Activated naive CD8-positive, alpha-beta T cell treated with anti-CD3 and anti-CD28 coated beads, Interleukin-2, amount 50 U/mL, for 24 hours (primary cell): ENCODE results near the gene KCTD7.
"Not testable (repeated sequence)": the region's sequence is repeated elsewhere in the genome, so short reads cannot be mapped to it uniquely, and the experiment has no call there.

ENCODE experiments used
- ATAC-seq: fragments of 150-1000 bp; cut with Tn5 transposase; one replicate; pipeline ENCODE4 v1.10.0; 2021
- DNase-seq: peaks from one replicate; pipeline ENCODE4 v3.0.0; 2021
- H3K27ac Mint-ChIP-seq: one replicate; pipeline ENCODE4 v1.8.0; 2021; ENCODE audit warnings: mild to moderate bottlenecking, mixed read lengths
- H3K27me3 Mint-ChIP-seq: one replicate; pipeline ENCODE4 v1.8.0; 2021; ENCODE audit warnings: mixed read lengths
- H3K36me3 Mint-ChIP-seq: one replicate; pipeline ENCODE4 v1.8.0; 2021; ENCODE audit warnings: low read depth, mixed read lengths
- H3K4me1 Mint-ChIP-seq: one replicate; pipeline ENCODE4 v1.8.0; 2021; ENCODE audit warnings: mixed read lengths
- H3K4me3 Mint-ChIP-seq: one replicate; pipeline ENCODE4 v1.8.0; 2021; ENCODE audit warnings: mild to moderate bottlenecking, moderate library complexity, mixed read lengths
- H3K9me3 Mint-ChIP-seq: one replicate; pipeline ENCODE4 v1.8.0; 2021; ENCODE audit warnings: mixed read lengths

Gene KCTD7

GRCh38 chr7:66597461-66597860 is 31.2 kb upstream of the KCTD7 start:
- DNase-seq (no peak), ATAC-seq (no peak)
- Mint-ChIP-seq H3K4me3 (no peak overlapping the region), H3K27ac (no peak overlapping the region), H3K27me3 (no peaks in the 10 kb centered on the region), H3K4me1 (peaks cover 9% of the 10 kb centered on the region), H3K36me3 (no peaks in the 10 kb centered on the region), H3K9me3 (peaks cover 4% of the 10 kb centered on the region)

- no peaks in the 10 kb centered on the region for H3K36me3 Mint-ChIP-seq
- no peak overlapping the region for H3K27ac Mint-ChIP-seq
- H3K27me3 Mint-ChIP-seq, result no peaks in the 10 kb centered on the region
These were observed 26.5 kb upstream of the KCTD7 start for GRCh38 chr7:66602159-66602558.

GRCh38 chr7:66604198-66604597 is 24.5 kb upstream of the KCTD7 start:
- Mint-ChIP-seq H3K27me3 (no peaks in the 10 kb centered on the region), H3K4me3 (no peak overlapping the region), H3K27ac (no peak overlapping the region), H3K4me1 (no peaks in the 10 kb centered on the region), H3K9me3 (no peaks in the 10 kb centered on the region), H3K36me3 (no peaks in the 10 kb centered on the region)
- DNase-seq, result no peak
- no peak for ATAC-seq

More at GRCh38 chr7:66602159-66602558, 26.5 kb upstream of the KCTD7 start:
- Mint-ChIP-seq H3K4me1 (no peaks in the 10 kb centered on the region), H3K4me3 (no peak overlapping the region), H3K9me3 (no peaks in the 10 kb centered on the region)
- ATAC-seq, result no peak
- DNase-seq, result no peak

- not testable (repeated sequence) for ATAC-seq, H3K27me3 Mint-ChIP-seq, DNase-seq, H3K4me1 Mint-ChIP-seq, H3K36me3 Mint-ChIP-seq, H3K27ac Mint-ChIP-seq, H3K4me3 Mint-ChIP-seq, H3K9me3 Mint-ChIP-seq
These were observed 22.0 kb upstream of the KCTD7 start for GRCh38 chr7:66606540-66607291.

- no peak for DNase-seq
- Mint-ChIP-seq H3K4me1 (no peaks in the 10 kb centered on the region), H3K27me3 (no peaks in the 10 kb centered on the region)
These were observed 19.5 kb upstream of the KCTD7 start for GRCh38 chr7:66609176-66609575.

GRCh38 chr7:66614596-66614995 is 14.1 kb upstream of the KCTD7 start:
- H3K4me1 Mint-ChIP-seq, DNase-seq: not testable (repeated sequence)

More at GRCh38 chr7:66609176-66609575, 19.5 kb upstream of the KCTD7 start:
- Mint-ChIP-seq H3K9me3 (no peaks in the 10 kb centered on the region), H3K27ac (no peak overlapping the region), H3K36me3 (no peaks in the 10 kb centered on the region), H3K4me3 (no peak overlapping the region)
- no peak for ATAC-seq

GRCh38 chr7:66615699-66616098 is 13.0 kb upstream of the KCTD7 start:
- no peaks in the 10 kb centered on the region for H3K9me3 Mint-ChIP-seq
- no peaks in the 10 kb centered on the region for H3K36me3 Mint-ChIP-seq
- H3K4me1 Mint-ChIP-seq, result no peaks in the 10 kb centered on the region
- no peak overlapping the region for H3K27ac Mint-ChIP-seq
- ATAC-seq (no peak), DNase-seq (no peak)
- no peaks in the 10 kb centered on the region for H3K27me3 Mint-ChIP-seq
- H3K4me3 Mint-ChIP-seq, result no peak overlapping the region

More at GRCh38 chr7:66614596-66614995, 14.1 kb upstream of the KCTD7 start:
- not testable (repeated sequence) for H3K9me3 Mint-ChIP-seq, H3K27me3 Mint-ChIP-seq, H3K4me3 Mint-ChIP-seq, H3K27ac Mint-ChIP-seq, ATAC-seq, H3K36me3 Mint-ChIP-seq

GRCh38 chr7:66617295-66617694 is 11.4 kb upstream of the KCTD7 start:
- Mint-ChIP-seq H3K36me3 (no peaks in the 10 kb centered on the region), H3K4me3 (no peak overlapping the region), H3K27me3 (no peaks in the 10 kb centered on the region), H3K9me3 (no peaks in the 10 kb centered on the region), H3K4me1 (no peaks in the 10 kb centered on the region), H3K27ac (no peak overlapping the region)
- DNase-seq, result no peak
- ATAC-seq, result no peak

- not testable (repeated sequence) for H3K36me3 Mint-ChIP-seq, H3K27me3 Mint-ChIP-seq, ATAC-seq, H3K4me1 Mint-ChIP-seq, DNase-seq, H3K27ac Mint-ChIP-seq, H3K9me3 Mint-ChIP-seq, H3K4me3 Mint-ChIP-seq
These were observed 9.2 kb upstream of the KCTD7 start for GRCh38 chr7:66619341-66619948.

- H3K4me1 Mint-ChIP-seq, result peaks cover 33% of the 10 kb centered on the region
- no peak overlapping the region for H3K27ac Mint-ChIP-seq
- no peak for DNase-seq
- H3K36me3 Mint-ChIP-seq, result no peaks in the 10 kb centered on the region
- ATAC-seq, result no peak
- H3K27me3 Mint-ChIP-seq, result no peaks in the 10 kb centered on the region
- no peak overlapping the region for H3K4me3 Mint-ChIP-seq
- no peaks in the 10 kb centered on the region for H3K9me3 Mint-ChIP-seq
These were observed 2.2 kb upstream of the KCTD7 start for GRCh38 chr7:66626331-66626934.

GRCh38 chr7:66627151-66627681 is 1.5 kb upstream of the KCTD7 start:
- no peaks in the 10 kb centered on the region for H3K27me3 Mint-ChIP-seq
- DNase-seq (no peak), ATAC-seq (no peak)
- no peaks in the 10 kb centered on the region for H3K36me3 Mint-ChIP-seq
- no peaks in the 10 kb centered on the region for H3K9me3 Mint-ChIP-seq
- peak overlapping the region; percentile 55 for H3K27ac Mint-ChIP-seq
- peaks cover 41% of the 10 kb centered on the region for H3K4me1 Mint-ChIP-seq
- peak overlapping the region; percentile 83 for H3K4me3 Mint-ChIP-seq

GRCh38 chr7:66627881-66628360 is 760 bp upstream of the KCTD7 start:
- Mint-ChIP-seq H3K4me3 (peak overlapping the region; percentile 83), H3K9me3 (no peaks in the 10 kb centered on the region), H3K27me3 (no peaks in the 10 kb centered on the region), H3K36me3 (no peaks in the 10 kb centered on the region), H3K27ac (peak overlapping the region; percentile 81), H3K4me1 (peaks cover 44% of the 10 kb centered on the region)
- ATAC-seq, result no peak
- no peak for DNase-seq

GRCh38 chr7:66629222-66630062 is 761 bp downstream of the KCTD7 start:
- Mint-ChIP-seq H3K36me3 (no peaks in the 10 kb centered on the region), H3K4me1 (peaks cover 48% of the 10 kb centered on the region), H3K27me3 (no peaks in the 10 kb centered on the region), H3K27ac (peak overlapping the region; percentile 88), H3K9me3 (no peaks in the 10 kb centered on the region), H3K4me3 (peak overlapping the region; percentile 83)
- ATAC-seq (no peak), DNase-seq (peak; percentile 4)

- H3K27me3 Mint-ChIP-seq, result no peaks in the 10 kb centered on the region
- H3K36me3 Mint-ChIP-seq, result no peaks in the 10 kb centered on the region
- peak overlapping the region; percentile 22 for H3K4me3 Mint-ChIP-seq
- peaks cover 51% of the 10 kb centered on the region for H3K4me1 Mint-ChIP-seq
- ATAC-seq, result no peak
- H3K27ac Mint-ChIP-seq, result peak overlapping the region; percentile 88
- no peaks in the 10 kb centered on the region for H3K9me3 Mint-ChIP-seq
- no peak for DNase-seq
These were observed 1.9 kb downstream of the KCTD7 start for GRCh38 chr7:66630531-66630930.
